ENCODE data around the gene FNDC3B.
A peak's percentile ranks its signal among the peaks of the same experiment; 100 is the strongest.

FNDC3B gene

GRCh38 chr3:172340583-172340982 is 301.2 kb downstream of the FNDC3B start:
- no peaks in the 10 kb centered on the region for H3K4me1 ChIP-seq (ENCODE audit: insufficient read depth, low read length, severe bottlenecking)

DNA sequence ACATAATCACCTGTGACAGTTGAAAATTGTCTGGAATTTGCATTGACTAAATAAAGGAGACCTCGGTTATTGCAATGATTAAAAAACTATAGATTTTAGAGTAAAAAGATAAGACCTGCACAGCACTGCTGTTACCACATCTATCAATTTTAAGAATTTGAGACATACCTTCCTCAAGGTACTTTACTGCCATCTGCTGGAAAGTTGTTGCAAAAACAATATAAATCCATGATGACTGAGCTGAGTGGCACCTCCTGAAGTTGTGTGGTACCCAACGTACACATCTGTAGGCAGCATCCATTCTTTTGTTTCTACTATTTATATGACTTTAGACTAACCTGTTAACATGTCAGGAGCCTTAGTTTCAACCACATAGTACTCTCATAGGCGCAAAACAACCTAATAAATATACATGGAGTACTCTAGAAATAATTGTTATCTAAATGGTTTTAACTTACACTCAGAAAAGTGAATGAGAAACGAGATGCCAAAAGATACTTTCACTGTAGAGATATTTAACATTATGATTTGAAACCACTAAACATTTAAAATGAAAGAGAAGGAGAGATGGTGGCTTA is 302.2 kb downstream of the FNDC3B start:
- Histone ChIP-seq H3K9me3 (ENCODE audit: low read length) (no peaks in the 10 kb centered on the region), H3K36me3 (ENCODE audit: insufficient read depth, low read length) (no peaks in the 10 kb centered on the region), H3K79me2 (ENCODE audit: insufficient read depth, low read length) (no peaks in the 10 kb centered on the region), H3K9ac (ENCODE audit: low read length) (no peak overlapping the region), H3K4me1 (ENCODE audit: insufficient read depth, low read length, severe bottlenecking) (no peaks in the 10 kb centered on the region), H3K4me2 (ENCODE audit: low read length) (no peak overlapping the region), H2AFZ (ENCODE audit: low read length) (no peak overlapping the region), H3K4me3 (ENCODE audit: low read depth, low read length, poor library complexity, severe bottlenecking) (no peak overlapping the region), H3K27ac (ENCODE audit: low read depth, low read length, poor library complexity, severe bottlenecking) (no peak overlapping the region), H3K9me2 (ENCODE audit: low read depth, low read length) (no peaks in the 10 kb centered on the region), H3K27me3 (ENCODE audit: insufficient read depth, low read length) (no peaks in the 10 kb centered on the region), H3F3A (ENCODE audit: insufficient read depth, low read length) (no peaks in the 10 kb centered on the region), H4K20me1 (ENCODE audit: insufficient read depth, low read length) (no peaks in the 10 kb centered on the region)
- TF ChIP-seq EZH2 (IDR thresholded peaks at IDR 0.05; ENCODE audit: borderline replicate concordance, low read length): no peak
- TF ChIP-seq, protein P1, sequence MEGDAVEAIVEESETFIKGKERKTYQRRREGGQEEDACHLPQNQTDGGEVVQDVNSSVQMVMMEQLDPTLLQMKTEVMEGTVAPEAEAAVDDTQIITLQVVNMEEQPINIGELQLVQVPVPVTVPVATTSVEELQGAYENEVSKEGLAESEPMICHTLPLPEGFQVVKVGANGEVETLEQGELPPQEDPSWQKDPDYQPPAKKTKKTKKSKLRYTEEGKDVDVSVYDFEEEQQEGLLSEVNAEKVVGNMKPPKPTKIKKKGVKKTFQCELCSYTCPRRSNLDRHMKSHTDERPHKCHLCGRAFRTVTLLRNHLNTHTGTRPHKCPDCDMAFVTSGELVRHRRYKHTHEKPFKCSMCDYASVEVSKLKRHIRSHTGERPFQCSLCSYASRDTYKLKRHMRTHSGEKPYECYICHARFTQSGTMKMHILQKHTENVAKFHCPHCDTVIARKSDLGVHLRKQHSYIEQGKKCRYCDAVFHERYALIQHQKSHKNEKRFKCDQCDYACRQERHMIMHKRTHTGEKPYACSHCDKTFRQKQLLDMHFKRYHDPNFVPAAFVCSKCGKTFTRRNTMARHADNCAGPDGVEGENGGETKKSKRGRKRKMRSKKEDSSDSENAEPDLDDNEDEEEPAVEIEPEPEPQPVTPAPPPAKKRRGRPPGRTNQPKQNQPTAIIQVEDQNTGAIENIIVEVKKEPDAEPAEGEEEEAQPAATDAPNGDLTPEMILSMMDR (IDR thresholded peaks at IDR 0.05; ENCODE audit: low read length): peak; percentile 87

More at GRCh38 chr3:172340583-172340982, 301.2 kb downstream of the FNDC3B start:
- H3F3A ChIP-seq (ENCODE audit: insufficient read depth, low read length): no peaks in the 10 kb centered on the region
- no peak overlapping the region for H3K4me3 ChIP-seq (ENCODE audit: low read depth, low read length, poor library complexity, severe bottlenecking)
- no peaks in the 10 kb centered on the region for H3K79me2 ChIP-seq (ENCODE audit: insufficient read depth, low read length)
- no peaks in the 10 kb centered on the region for H3K9me3 ChIP-seq (ENCODE audit: low read length)
- no peak overlapping the region for H2AFZ ChIP-seq (ENCODE audit: low read length)
- H3K9me2 ChIP-seq (ENCODE audit: low read depth, low read length): no peaks in the 10 kb centered on the region
- H3K4me2 ChIP-seq (ENCODE audit: low read length): no peak overlapping the region
- H3K27me3 ChIP-seq (ENCODE audit: insufficient read depth, low read length): no peaks in the 10 kb centered on the region
- no peak overlapping the region for H3K27ac ChIP-seq (ENCODE audit: low read depth, low read length, poor library complexity, severe bottlenecking)
- no peaks in the 10 kb centered on the region for H3K36me3 ChIP-seq (ENCODE audit: insufficient read depth, low read length)
- TF ChIP-seq, protein P1 (IDR thresholded peaks at IDR 0.05; ENCODE audit: low read length): no peak
- no peak for TF ChIP-seq EZH2 (IDR thresholded peaks at IDR 0.05; ENCODE audit: borderline replicate concordance, low read length)
- no peak overlapping the region for H3K9ac ChIP-seq (ENCODE audit: low read length)
- H4K20me1 ChIP-seq (ENCODE audit: insufficient read depth, low read length): no peaks in the 10 kb centered on the region

- no peaks in the 10 kb centered on the region for H3K36me3 ChIP-seq (ENCODE audit: insufficient read depth, low read length)
These were observed 302.8 kb downstream of the FNDC3B start for GRCh38 chr3:172342097-172342659.

More at GRCh38 chr3:172342097-172342659, 302.8 kb downstream of the FNDC3B start:
- no peak for TF ChIP-seq EZH2 (IDR thresholded peaks at IDR 0.05; ENCODE audit: borderline replicate concordance, low read length)
- TF ChIP-seq, protein P1 (IDR thresholded peaks at IDR 0.05; ENCODE audit: low read length): no peak
- Histone ChIP-seq H3K4me2 (ENCODE audit: low read length) (no peak overlapping the region), H3K27me3 (ENCODE audit: insufficient read depth, low read length) (no peaks in the 10 kb centered on the region), H3K4me1 (ENCODE audit: insufficient read depth, low read length, severe bottlenecking) (no peaks in the 10 kb centered on the region), H3F3A (ENCODE audit: insufficient read depth, low read length) (no peaks in the 10 kb centered on the region), H3K27ac (ENCODE audit: low read depth, low read length, poor library complexity, severe bottlenecking) (no peak overlapping the region), H3K9me3 (ENCODE audit: low read length) (no peaks in the 10 kb centered on the region), H3K9ac (ENCODE audit: low read length) (no peak overlapping the region), H4K20me1 (ENCODE audit: insufficient read depth, low read length) (no peaks in the 10 kb centered on the region), H2AFZ (ENCODE audit: low read length) (no peak overlapping the region), H3K9me2 (ENCODE audit: low read depth, low read length) (no peaks in the 10 kb centered on the region), H3K4me3 (ENCODE audit: low read depth, low read length, poor library complexity, severe bottlenecking) (no peak overlapping the region), H3K79me2 (ENCODE audit: insufficient read depth, low read length) (no peaks in the 10 kb centered on the region)

Measured in OCI-LY1 (cell line).